Fibroblast of the aortic adventitia (primary cell): Measurements from ENCODE around the gene TAMALIN. TPM values are rescaled to one million over a fixed set of nuclear protein-coding genes. Genes with fewer than 3 reads are reported as not detected.

Experiments
- DNase-seq: peaks from one replicate; pipeline ENCODE4 v3.0.0-alpha.2; 2010; ENCODE audit warnings: low read depth
- H3K4me3 ChIP-seq: 2 replicates; pipeline ENCODE4 v1.5.1; 2011; ENCODE audit warnings: low read depth, mild to moderate bottlenecking, control low read depth, low read length, moderate library complexity
- CTCF ChIP-seq: IDR thresholded peaks from 2 replicates; pipeline ENCODE4 v1.5.1; 2011; ENCODE audit warnings: mild to moderate bottlenecking, low read length, control low read depth, inconsistent platforms; ENCODE audit not compliant: insufficient read depth
- total RNA-seq: library from RNA; depleted of rRNA; stranded (reverse); fragments of >200 nt; gene quantifications from 2 replicates; pipeline ENCODE4 v1.2.3, GENCODE V29; 2012; ENCODE audit warnings: low replicate concordance

TAMALIN gene
- total RNA-seq, 1 donor = 7.3 TPM

GRCh38 chr12:52057638-52058576 lies 51.2 kb downstream of the TAMALIN start:
- TF ChIP-seq CTCF = no peak
- H3K4me3 ChIP-seq = no peak overlapping the region
- peak; percentile 40 for DNase-seq

- no peak for TF ChIP-seq CTCF
- H3K4me3 ChIP-seq = no peak overlapping the region
- peak; percentile 53 for DNase-seq
These were observed 52.0 kb downstream of the TAMALIN start for GRCh38 chr12:52058631-52059361.

GRCh38 chr12:52059582-52060497 lies 53.1 kb downstream of the TAMALIN start:
- peak; percentile 77 for DNase-seq
- no peak overlapping the region for H3K4me3 ChIP-seq
- TF ChIP-seq CTCF = no peak

- no peak for TF ChIP-seq CTCF
- H3K4me3 ChIP-seq = no peak overlapping the region
- peak; percentile 62 for DNase-seq
These were observed 53.9 kb downstream of the TAMALIN start for GRCh38 chr12:52060498-52061177.

DNA sequence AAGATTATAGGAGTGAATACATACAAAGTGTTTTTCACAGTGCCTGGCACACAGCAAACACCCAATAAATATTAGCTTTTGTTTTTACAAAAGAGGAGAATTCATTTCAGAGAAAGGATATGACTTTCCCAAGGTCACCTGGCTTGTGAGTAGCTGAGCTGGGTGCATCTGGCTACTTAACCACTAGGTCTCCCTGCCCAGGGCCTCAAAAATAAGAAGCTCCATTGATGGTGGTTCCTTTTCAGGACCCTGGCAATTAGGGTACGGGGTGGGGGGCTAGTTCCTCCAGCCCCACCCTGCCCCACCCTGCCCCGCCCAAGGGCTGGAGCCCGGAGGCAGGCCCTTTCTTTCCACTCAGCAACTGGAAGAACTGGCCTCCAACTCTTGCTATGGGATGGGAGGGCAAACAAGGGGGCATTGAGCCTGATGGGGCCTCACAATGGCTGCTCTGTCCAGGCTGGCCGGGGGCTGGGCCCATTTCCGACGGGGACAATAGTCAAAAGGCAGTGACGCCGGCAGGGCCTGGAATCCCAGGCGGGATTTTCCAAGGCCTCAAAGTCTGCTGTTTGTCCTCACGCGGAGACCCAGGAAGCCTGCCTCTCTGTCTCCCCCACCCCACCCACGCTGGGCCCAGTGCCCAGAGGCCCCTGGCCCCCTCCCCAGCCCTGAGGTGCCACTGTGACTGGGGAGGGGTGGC lies 54.9 kb downstream of the TAMALIN start:
- DNase-seq = peak; percentile 37
- no peak overlapping the region for H3K4me3 ChIP-seq
- no peak for TF ChIP-seq CTCF
